H9 (cell line): ENCODE data around the gene GPR141. TPM values are rescaled to one million over a fixed set of nuclear protein-coding genes. Genes with fewer than 3 reads are reported as not detected.

Experiments
- DNase-seq: peaks from one replicate; pipeline ENCODE4 v3.0.0-alpha.2; 2017
- H2AFZ ChIP-seq: one replicate; pipeline ENCODE4 v1.6.1; 2013; ENCODE audit warnings: mild to moderate bottlenecking, low read length, control low read depth, moderate library complexity
- H2AK5ac ChIP-seq: 2 replicates; pipeline ENCODE4 v1.6.1; 2013; ENCODE audit warnings: low read length, control low read depth, mixed read lengths; ENCODE audit not compliant: insufficient read length
- H2BK120ac ChIP-seq: one replicate; pipeline ENCODE4 v1.6.1; 2013; ENCODE audit warnings: low read depth, mild to moderate bottlenecking, low read length, control low read depth, inconsistent platforms; ENCODE audit not compliant: poor library complexity, severe bottlenecking
- H2BK12ac ChIP-seq: 2 replicates; pipeline ENCODE4 v1.6.1; 2013; ENCODE audit warnings: low read length, control low read depth, mixed read lengths, low read depth; ENCODE audit not compliant: insufficient read length
- H2BK15ac ChIP-seq: 2 replicates; pipeline ENCODE4 v1.6.1; 2013; ENCODE audit warnings: low read depth, low read length, control low read depth
- H2BK20ac ChIP-seq: one replicate; pipeline ENCODE4 v1.6.1; 2013; ENCODE audit warnings: low read depth, mild to moderate bottlenecking, low read length, control low read depth, inconsistent platforms; ENCODE audit not compliant: poor library complexity, severe bottlenecking
- H2BK5ac ChIP-seq: 2 replicates; pipeline ENCODE4 v1.6.1; 2013; ENCODE audit warnings: low read length, control low read depth, mixed read lengths; ENCODE audit not compliant: insufficient read length
- H3K14ac ChIP-seq: 2 replicates; pipeline ENCODE4 v1.6.1; 2013; ENCODE audit warnings: low read length, control low read depth; ENCODE audit not compliant: insufficient read depth
- H3K18ac ChIP-seq: 2 replicates; pipeline ENCODE4 v1.6.1; 2013; ENCODE audit warnings: low read depth, mild to moderate bottlenecking, mixed read lengths, low read length, control low read depth; ENCODE audit not compliant: insufficient read length
- H3K23ac ChIP-seq: 2 replicates; pipeline ENCODE4 v1.6.1; 2013; ENCODE audit warnings: low read length, control low read depth, mixed read lengths, low read depth; ENCODE audit not compliant: insufficient read length
- H3K23me2 ChIP-seq: 2 replicates; pipeline ENCODE4 v1.6.1; 2013; ENCODE audit warnings: low read depth, mild to moderate bottlenecking, mixed read lengths, low read length, control low read depth; ENCODE audit not compliant: insufficient read length, poor library complexity, severe bottlenecking
- H3K27ac ChIP-seq: 2 replicates; pipeline ENCODE4 v1.5.1; 2013; ENCODE audit warnings: low read length, control low read depth, mixed read lengths, low read depth; ENCODE audit not compliant: insufficient read length
- H3K27me3 ChIP-seq: 2 replicates; pipeline ENCODE4 v1.6.1; 2013; ENCODE audit warnings: low read length, control low read depth, inconsistent platforms; ENCODE audit not compliant: insufficient read depth
- H3K4ac ChIP-seq: 2 replicates; pipeline ENCODE4 v1.6.1; 2013; ENCODE audit warnings: low read depth, mild to moderate bottlenecking, control low read depth, inconsistent platforms, low read length, moderate library complexity
- H3K4me1 ChIP-seq: 2 replicates; pipeline ENCODE4 v1.6.1; 2013; ENCODE audit warnings: low read length, control low read depth, inconsistent platforms; ENCODE audit not compliant: insufficient read depth
- H3K4me2 ChIP-seq: 2 replicates; pipeline ENCODE4 v1.6.1; 2013; ENCODE audit warnings: low read length, control low read depth, mixed read lengths; ENCODE audit not compliant: insufficient read length, insufficient read depth
- H3K56ac ChIP-seq: 2 replicates; pipeline ENCODE4 v1.6.1; 2013; ENCODE audit warnings: low read depth, mild to moderate bottlenecking, mixed read lengths, low read length, control low read depth; ENCODE audit not compliant: insufficient read length
- H3K79me1 ChIP-seq: 2 replicates; pipeline ENCODE4 v1.6.1; 2013; ENCODE audit warnings: low read depth, mild to moderate bottlenecking, moderate library complexity, low read length, control low read depth, inconsistent platforms; ENCODE audit not compliant: insufficient read depth, poor library complexity, severe bottlenecking
- H3K79me2 ChIP-seq: 2 replicates; pipeline ENCODE4 v1.6.1; 2013; ENCODE audit warnings: low read length, control low read depth, inconsistent platforms; ENCODE audit not compliant: insufficient read depth
- H3K9ac ChIP-seq: 2 replicates; pipeline ENCODE4 v1.6.1; 2013; ENCODE audit warnings: low read length, control low read depth, mixed read lengths; ENCODE audit not compliant: insufficient read length; ENCODE audit errors: extremely low read depth
- H3K9me3 ChIP-seq: one replicate; pipeline ENCODE4 v1.6.1; 2013; ENCODE audit warnings: low read depth, low read length, inconsistent platforms; ENCODE audit not compliant: control insufficient read depth
- H3T11ph ChIP-seq: one replicate; pipeline ENCODE4 v1.6.1; 2013; ENCODE audit warnings: mild to moderate bottlenecking, low read length, control low read depth, inconsistent platforms
- H4K20me1 ChIP-seq: one replicate; pipeline ENCODE4 v1.6.1; 2013; ENCODE audit not compliant: control insufficient read depth, insufficient read length, insufficient read depth
- H4K5ac ChIP-seq: 2 replicates; pipeline ENCODE4 v1.6.1; 2013; ENCODE audit warnings: low read depth, mild to moderate bottlenecking, mixed read lengths, low read length, control low read depth; ENCODE audit not compliant: insufficient read length
- H4K8ac ChIP-seq: replicated peaks from 2 replicates; pipeline ENCODE4 v1.6.1; 2013; ENCODE audit warnings: low read length, control low read depth, mixed read lengths, low read depth; ENCODE audit not compliant: insufficient read length
- H4K91ac ChIP-seq: 2 replicates; pipeline ENCODE4 v1.6.1; 2013; ENCODE audit warnings: low read depth, mild to moderate bottlenecking, moderate library complexity, mixed read lengths, low read length, control low read depth; ENCODE audit not compliant: insufficient read length
- H3K27ac Mint-ChIP-seq, 3 experiments: 2 replicates in 2 of 3; 3 replicates in 1 of 3; pipeline ENCODE4 v1.8.0; 2020 to 2021; ENCODE audit warnings: mixed read lengths in 3 of 3, mild to moderate bottlenecking in 1 of 3, moderate library complexity in 1 of 3
- H3K27me3 Mint-ChIP-seq: 2 replicates; pipeline ENCODE4 v1.8.0; 2021; ENCODE audit warnings: low read depth, mild to moderate bottlenecking, moderate library complexity, mixed read lengths
- H3K36me3 Mint-ChIP-seq, 3 experiments: 2 replicates in 2 of 3; 3 replicates in 1 of 3; pipeline ENCODE4 v1.8.0; 2020 to 2021; ENCODE audit warnings: low read depth in 3 of 3, mixed read lengths in 3 of 3; ENCODE audit not compliant: insufficient read depth in 1 of 3
- H3K4me1 Mint-ChIP-seq, 2 experiments: 2 replicates each; pipeline ENCODE4 v1.8.0; 2020; ENCODE audit warnings: mixed read lengths in 2 of 2
- H3K4me3 Mint-ChIP-seq, 2 experiments: 2 replicates in 1 of 2; 3 replicates in 1 of 2; pipeline ENCODE4 v1.8.0; 2020 to 2021; ENCODE audit warnings: mild to moderate bottlenecking in 2 of 2, mixed read lengths in 2 of 2, moderate library complexity in 1 of 2
- H3K9me3 Mint-ChIP-seq, 2 experiments: 2 replicates in 1 of 2; 3 replicates in 1 of 2; pipeline ENCODE4 v1.8.0; 2020; ENCODE audit warnings: mild to moderate bottlenecking in 2 of 2, mixed read lengths in 2 of 2, moderate library complexity in 1 of 2
- WGBS: extraction: QIAGEN DNeasy Blood & Tissue Kit; methylation state at CpG from one replicate; pipeline ENCODE4 v1.1.7; 2013; ENCODE audit warnings: missing lambda C conversion rate, low lambda C conversion rate, mixed read lengths; ENCODE audit not compliant: insufficient read length; ENCODE audit errors: extremely low coverage; 5-methylcytosine and 5-hydroxymethylcytosine counted together
- total RNA-seq: library from RNA; stranded (reverse); gene quantifications from 2 replicates; pipeline ENCODE4 v1.2.1, GENCODE V29; 2021
- TF ChIP-seq, protein P1 (sequence below): fragments of 200-600 bp; sonication (generic); conservative IDR thresholded peaks from 3 replicates; pipeline ENCODE4 v1.8.0; 2021; ENCODE audit warnings: antibody characterized with exemption, mild to moderate bottlenecking

GPR141 gene
- total RNA-seq, 1 experiment from 2014 or later = 0.50 TPM

DNA sequence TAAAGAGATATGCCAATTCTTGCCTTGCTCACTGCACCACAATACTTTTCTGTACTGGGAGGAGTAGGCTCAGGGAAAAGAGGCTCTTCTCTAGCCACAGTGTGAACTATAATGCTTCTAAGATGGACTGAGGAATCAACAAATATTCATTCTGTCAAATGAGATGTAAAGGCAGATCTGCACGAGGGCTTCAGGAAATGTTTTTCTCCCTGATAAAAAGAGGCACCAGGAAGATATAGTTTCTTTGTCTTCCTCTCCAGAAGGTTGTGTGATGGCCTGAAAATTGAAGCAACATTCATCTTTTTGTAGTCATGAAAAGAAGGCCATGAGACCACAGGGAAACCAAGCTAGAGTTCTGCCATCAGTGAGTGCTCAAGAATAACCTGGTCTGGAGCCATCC, 85.7 kb downstream of the GPR141 start:
- no peak overlapping the region for H3K14ac ChIP-seq
- no peaks in the 10 kb centered on the region for H3K79me2 ChIP-seq
- no peaks in the 10 kb centered on the region for H3K23me2 ChIP-seq
- H3K4me1 Mint-ChIP-seq = peaks cover 0 to 3% of the 10 kb centered on the region in 2 experiments; a peak in 1 of 4 replicates
- H3K18ac ChIP-seq = no peak overlapping the region
- H3K9me3 Mint-ChIP-seq = peaks cover 8 to 16% of the 10 kb centered on the region in 2 experiments; a peak in 4 of 5 replicates
- no peak overlapping the region for H4K91ac ChIP-seq
- H3K9me3 ChIP-seq = no peaks in the 10 kb centered on the region
- no peaks in the 10 kb centered on the region for H3K79me1 ChIP-seq
- no peak overlapping the region for H3T11ph ChIP-seq
- H2BK20ac ChIP-seq = no peak overlapping the region
- H3K27me3 ChIP-seq = no peaks in the 10 kb centered on the region
- no peak overlapping the region for H4K8ac ChIP-seq
- peaks cover 0 to 4% (median 0%) of the 10 kb centered on the region in 3 experiments; a peak in 3 of 7 replicates for H3K36me3 Mint-ChIP-seq
- no peak overlapping the region for H3K4ac ChIP-seq
- peaks cover 1% of the 10 kb centered on the region; the same call in 1 of the 2 replicates for H3K27me3 Mint-ChIP-seq
- H2BK12ac ChIP-seq = no peak overlapping the region
- no peaks in the 10 kb centered on the region for H4K20me1 ChIP-seq
- TF ChIP-seq, protein P1, sequence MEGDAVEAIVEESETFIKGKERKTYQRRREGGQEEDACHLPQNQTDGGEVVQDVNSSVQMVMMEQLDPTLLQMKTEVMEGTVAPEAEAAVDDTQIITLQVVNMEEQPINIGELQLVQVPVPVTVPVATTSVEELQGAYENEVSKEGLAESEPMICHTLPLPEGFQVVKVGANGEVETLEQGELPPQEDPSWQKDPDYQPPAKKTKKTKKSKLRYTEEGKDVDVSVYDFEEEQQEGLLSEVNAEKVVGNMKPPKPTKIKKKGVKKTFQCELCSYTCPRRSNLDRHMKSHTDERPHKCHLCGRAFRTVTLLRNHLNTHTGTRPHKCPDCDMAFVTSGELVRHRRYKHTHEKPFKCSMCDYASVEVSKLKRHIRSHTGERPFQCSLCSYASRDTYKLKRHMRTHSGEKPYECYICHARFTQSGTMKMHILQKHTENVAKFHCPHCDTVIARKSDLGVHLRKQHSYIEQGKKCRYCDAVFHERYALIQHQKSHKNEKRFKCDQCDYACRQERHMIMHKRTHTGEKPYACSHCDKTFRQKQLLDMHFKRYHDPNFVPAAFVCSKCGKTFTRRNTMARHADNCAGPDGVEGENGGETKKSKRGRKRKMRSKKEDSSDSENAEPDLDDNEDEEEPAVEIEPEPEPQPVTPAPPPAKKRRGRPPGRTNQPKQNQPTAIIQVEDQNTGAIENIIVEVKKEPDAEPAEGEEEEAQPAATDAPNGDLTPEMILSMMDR = no peak
- no peak overlapping the region for H2BK120ac ChIP-seq
- no peak overlapping the region for H3K4me2 ChIP-seq
- no peak overlapping the region for H3K9ac ChIP-seq
- no peak overlapping the region for H3K23ac ChIP-seq
- no peak overlapping the region for H2BK5ac ChIP-seq
- no peak overlapping the region for H2AFZ ChIP-seq
- no peaks in the 10 kb centered on the region for H3K4me1 ChIP-seq
- H3K27ac ChIP-seq = no peak overlapping the region
- no peak overlapping the region for H2AK5ac ChIP-seq
- peak overlapping the region in 1 of 3 experiments; percentile 38; a peak in 1 of 7 replicates for H3K27ac Mint-ChIP-seq
- WGBS = no CpG with 5 or more reads among the region's 1 CpG
- H3K56ac ChIP-seq = no peak overlapping the region
- H2BK15ac ChIP-seq = no peak overlapping the region
- H4K5ac ChIP-seq = no peak overlapping the region
- H3K4me3 Mint-ChIP-seq = no peak overlapping the region
- DNase-seq = no peak
